GM12878 (cell line): ENCODE data around the gene KIRREL3. TPM values are rescaled to one million over a fixed set of nuclear protein-coding genes. Genes with fewer than 3 reads are reported as not detected.

ENCODE experiments used
- ATAC-seq: fragments of 200-7000 bp; cut with Tn5 transposase; 3 replicates; pipeline ENCODE4 v1.9.1; 2020; ENCODE audit warnings: mild to moderate bottlenecking, moderate library complexity
- BruUV-seq: library from RNA; stranded (reverse); fragments of 400-500 nt; replicated peaks from 2 replicates; lab custom pipeline; 2021; lab: Mats Ljungman, UMichigan
- CTCF ChIA-PET: fragments of 300-600 bp; sonication (Branson Sonifier 250); formaldehyde crosslinking; extraction: SDS; loops from one replicate; lab custom pipeline; 2021; ENCODE audit warnings: inconsistent platforms; lab: Yijun Ruan, JAX
- POLR2A ChIA-PET: fragments of 350-600 bp; formaldehyde crosslinking; extraction: SDS; loops from one replicate; lab custom pipeline; 2021; ENCODE audit warnings: inconsistent platforms; lab: Charles Lee
- RAD21 ChIA-PET: fragments of 300-600 bp; sonication (Branson Sonifier 250); formaldehyde crosslinking; loops from one replicate; lab custom pipeline; 2023; ENCODE audit warnings: antibody characterized with exemption; ENCODE audit not compliant: unreplicated experiment; lab: Charles Lee
- SMC1A ChIA-PET: fragments of 300-600 bp; sonication (Branson Sonifier 250); formaldehyde crosslinking; loops from one replicate; lab custom pipeline; 2023; ENCODE audit not compliant: unreplicated experiment, uncharacterized antibody; lab: Charles Lee
- DNase-seq: peaks from one replicate; pipeline ENCODE4 v3.0.0-alpha.2; 2011; ENCODE audit warnings: low read depth, low spot score
- FAIRE-seq: peaks from 3 replicates; lab custom pipeline; 2011; peaks lifted over from hg19 to GRCh38; lab: Jason Lieb, UNC
- H2AFZ ChIP-seq: 2 replicates; pipeline ENCODE4 v1.6.0; 2011; ENCODE audit warnings: low read depth, low read length, control low read depth; ENCODE audit not compliant: control insufficient read depth
- H3K27ac ChIP-seq: 2 replicates; pipeline ENCODE4 v1.5.1; 2011; ENCODE audit warnings: control low read depth; ENCODE audit not compliant: control insufficient read depth, insufficient read depth
- H3K27me3 ChIP-seq, 2 experiments: replicated peaks in 1 of 2; 2 replicates each; pipeline versions ENCODE4 v1.6.0 to v1.6.1; 2011; ENCODE audit warnings: low read length in 1 of 2; ENCODE audit not compliant: control insufficient read depth in 2 of 2, insufficient read depth in 2 of 2
- H3K36me3 ChIP-seq, 2 experiments: 2 replicates each; pipeline ENCODE4 v1.5.1; 2011; ENCODE audit warnings: low read length in 1 of 2; ENCODE audit not compliant: control insufficient read depth in 2 of 2, insufficient read depth in 2 of 2
- H3K4me1 ChIP-seq: 2 replicates; pipeline ENCODE4 v1.6.1; 2011; ENCODE audit warnings: mild to moderate bottlenecking, low read length, moderate library complexity, mixed read lengths; ENCODE audit not compliant: control insufficient read depth, insufficient read depth
- H3K4me2 ChIP-seq: 2 replicates; pipeline ENCODE4 v1.6.0; 2011; ENCODE audit warnings: control low read depth; ENCODE audit not compliant: control insufficient read depth, insufficient read depth
- H3K4me3 ChIP-seq: fragments of 200-600 bp; sonication (generic); 2 replicates; pipeline ENCODE4 v1.5.1; 2016
- H3K79me2 ChIP-seq: 2 replicates; pipeline ENCODE4 v1.6.0; 2011; ENCODE audit warnings: low read length; ENCODE audit not compliant: control insufficient read depth, insufficient read depth
- H3K9ac ChIP-seq: 2 replicates; pipeline ENCODE4 v1.8.0; 2011; ENCODE audit warnings: low read length, control low read depth, mixed read lengths; ENCODE audit not compliant: control insufficient read depth, insufficient read depth
- H3K9me3 ChIP-seq: replicated peaks from 3 replicates; pipeline ENCODE4 v1.5.1; 2011; ENCODE audit warnings: mild to moderate bottlenecking, low read length; ENCODE audit not compliant: control insufficient read depth, insufficient read depth
- H4K20me1 ChIP-seq: 2 replicates; pipeline ENCODE4 v1.6.0; 2011; ENCODE audit not compliant: control insufficient read depth, insufficient read depth
- BRCA1 ChIP-seq: IDR thresholded peaks from 2 replicates; pipeline ENCODE4 v1.6.1; 2011; ENCODE audit warnings: low read depth, low read length, improper control_type of control experiment
- CREB1 ChIP-seq: IDR thresholded peaks from 2 replicates; pipeline ENCODE4 v1.6.1; 2012; ENCODE audit warnings: low read depth, mild to moderate bottlenecking, inconsistent platforms
- JUND ChIP-seq: IDR thresholded peaks from 2 replicates; pipeline ENCODE4 v1.6.1; 2012; ENCODE audit warnings: low read depth, mild to moderate bottlenecking, low read length, improper control_type of control experiment, moderate library complexity
- MTA2 ChIP-seq: fragments of 450-650 bp; IDR thresholded peaks from 2 replicates; pipeline ENCODE4 v1.6.1; 2016; ENCODE audit warnings: low read depth, mild to moderate bottlenecking, moderate library complexity
- NRF1 ChIP-seq: conservative IDR thresholded peaks from 2 replicates; pipeline ENCODE4 v1.6.1; 2011; ENCODE audit warnings: mild to moderate bottlenecking, low read depth, low read length, improper control_type of control experiment
- RAD21 ChIP-seq: IDR thresholded peaks from 2 replicates; pipeline ENCODE4 v1.6.1; 2011; ENCODE audit warnings: mild to moderate bottlenecking, low read depth, low read length, moderate library complexity; ENCODE audit not compliant: insufficient read depth
- RBBP5 ChIP-seq: fragments of 200-600 bp; sonication (generic); conservative IDR thresholded peaks from 2 replicates; pipeline ENCODE4 v1.6.1; 2016
- SIN3A ChIP-seq: IDR thresholded peaks from 2 replicates; pipeline ENCODE4 v1.6.1; 2012; ENCODE audit warnings: low read depth, low read length, improper control_type of control experiment
- SIX5 ChIP-seq: IDR thresholded peaks from 2 replicates; pipeline ENCODE4 v1.6.1; 2011; ENCODE audit warnings: mild to moderate bottlenecking, low read depth, low read length, moderate library complexity; ENCODE audit not compliant: severe bottlenecking
- SMARCA5 ChIP-seq: fragments of 450-650 bp; IDR thresholded peaks from 2 replicates; pipeline ENCODE4 v1.6.1; 2017; ENCODE audit warnings: mild to moderate bottlenecking
- ZNF217 ChIP-seq: fragments of 450-650 bp; IDR thresholded peaks from 2 replicates; pipeline ENCODE4 v1.6.1; 2017; ENCODE audit warnings: antibody characterized with exemption, mild to moderate bottlenecking
- WGBS: methylation state at CpG from one replicate; pipeline ENCODE4 v1.1.6; 2016; ENCODE audit warnings: low lambda C conversion rate; ENCODE audit not compliant: insufficient replicate concordance, insufficient coverage; ENCODE audit errors: missing lambda C conversion rate; 5-methylcytosine and 5-hydroxymethylcytosine counted together
- in situ Hi-C: fragments of 300-500 bp; cut with MboI; formaldehyde crosslinking; loops from 9 replicates; pipeline ENCODE4 v1.14.3; 2018; ENCODE audit warnings: mixed read lengths
- intact Hi-C: fragments of 100-400 bp; cut with micrococcal nuclease; formaldehyde crosslinking; loops from one replicate; pipeline ENCODE4 v1.14.2; 2022; ENCODE audit not compliant: unreplicated experiment
- polyA plus RNA-seq, 11 experiments: library from polyadenylated mRNA; depleted of rRNA in 4 of 11; unstranded in 6 of 11; stranded (reverse) in 5 of 11; fragments of >200 nt; fragmentation: Nextera tagmentation in 4 of 11; fragmentation: Illumina TruSeq in 1 of 11; extraction: Ambion mirVana in 4 of 11; extraction: Trizol in 1 of 11; gene quantifications; 1 replicate in 1 of 11; 2 replicates in 10 of 11; pipeline versions ENCODE4 v1.2.1 to v1.2.3, GENCODE V29; 2011 to 2016; ENCODE audit warnings: inconsistent platforms in 2 of 11, missing spikeins in 2 of 11, low read depth in 1 of 11
- total RNA-seq, 4 experiments: library from RNA; depleted of rRNA in 3 of 4; stranded (reverse); fragments of >200 nt in 3 of 4; fragmentation: Illumina TruSeq in 1 of 4; extraction: Trizol in 1 of 4; gene quantifications; 2 replicates each; pipeline versions ENCODE4 v1.2.1 to v1.2.3, GENCODE V29; 2013 to 2021
- TF ChIP-seq, protein P1 (sequence below): fragments of 450-650 bp; formaldehyde crosslinking; IDR thresholded peaks from 2 replicates; pipeline ENCODE4 v1.4.0; 2022; ENCODE audit warnings: mild to moderate bottlenecking, moderate library complexity

Gene KIRREL3
- total and polyA plus RNA-seq, 10 of the 15 experiments (the other 5 are each of a cell fraction or from before 2014, with no cell fraction given): under 0.01 TPM; not detected in 9

DNA sequence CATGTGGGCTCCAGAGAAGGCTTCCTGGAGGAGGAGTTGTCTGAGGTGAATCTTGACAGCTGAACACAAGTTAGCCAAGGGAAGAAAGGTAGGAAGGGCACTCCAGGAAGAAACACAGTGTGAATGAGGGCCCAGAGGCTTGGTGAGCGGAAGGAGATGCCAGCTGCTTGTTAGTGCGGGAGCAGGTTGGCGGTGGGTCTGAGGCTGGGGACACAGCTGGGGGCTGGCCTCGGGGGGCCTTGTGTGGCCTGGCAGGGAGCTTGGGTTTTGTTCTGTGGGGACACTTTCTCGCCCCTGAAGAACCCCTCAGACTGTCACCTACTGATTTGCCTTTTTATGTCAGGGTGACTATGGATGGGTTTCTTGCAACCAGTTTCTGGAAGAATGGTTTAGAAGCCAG lies 485.1 kb downstream of the KIRREL3 start:
- no peaks in the 10 kb centered on the region for H3K79me2 ChIP-seq
- in situ Hi-C loops: no loop called here
- H4K20me1 ChIP-seq: no peaks in the 10 kb centered on the region
- H3K27me3 ChIP-seq: peaks cover 3 to 7% of the 10 kb centered on the region in 2 experiments
- RAD21 ChIA-PET: no interaction called here
- no peak overlapping the region for H3K27ac ChIP-seq
- CTCF ChIA-PET: no interaction called here
- no peak overlapping the region for H3K9ac ChIP-seq
- BruUV-seq: no TSS peak
- 42% methylated on average over 5 of the region's 5 CpGs for WGBS
- no peak for ATAC-seq
- SMC1A ChIA-PET: interaction anchor here (0.7 kb wide), 1 partner anchor 30 kb away, joined by 3 read pairs; no protein-coding TSS in a partner anchor
- no peak for DNase-seq
- no peaks in the 10 kb centered on the region for H3K9me3 ChIP-seq
- no peak overlapping the region for H2AFZ ChIP-seq
- H3K4me1 ChIP-seq: no peaks in the 10 kb centered on the region
- TF ChIP-seq ZNF217 (no peak), MTA2 (no peak)
- TF ChIP-seq, all 136 proteins: peak for 0
- FAIRE-seq: no peak
- no peak overlapping the region for H3K4me2 ChIP-seq
- no peak overlapping the region for H3K4me3 ChIP-seq
- H3K36me3 ChIP-seq: no peaks in the 10 kb centered on the region
- POLR2A ChIA-PET: no interaction called here
- intact Hi-C loops: no loop called here

DNA sequence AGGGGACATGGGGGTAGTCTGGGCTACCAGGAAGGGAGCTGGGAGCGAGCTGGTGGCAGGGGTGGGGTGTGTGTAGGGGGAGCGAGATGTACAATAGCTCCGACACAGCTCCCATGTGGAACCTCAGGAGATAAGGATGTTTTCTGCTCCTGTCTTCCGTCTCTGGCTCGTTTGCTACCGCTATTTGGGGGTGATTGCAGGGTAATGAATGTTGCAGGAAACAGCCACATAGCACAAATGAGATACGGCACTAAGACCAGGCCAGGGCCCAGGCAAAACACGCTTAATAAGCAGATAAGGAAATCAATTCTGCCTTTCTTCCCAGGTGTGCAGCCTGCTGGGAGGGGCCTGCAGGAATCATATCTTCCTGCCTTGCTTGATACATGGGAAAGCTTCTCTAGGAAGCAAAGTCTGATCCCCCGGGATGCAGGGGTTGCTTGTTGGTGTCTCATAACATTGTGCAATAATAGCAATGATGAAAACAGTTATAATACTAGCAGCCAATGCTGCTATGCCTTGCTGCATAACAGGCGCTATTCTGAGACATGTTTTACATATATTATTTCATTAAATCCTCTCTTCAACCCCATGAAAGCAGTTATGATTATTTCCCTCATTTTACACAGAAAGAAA lies 486.4 kb downstream of the KIRREL3 start:
- CTCF ChIA-PET: interaction anchor here (1.1 to 1.8 kb wide), 2 partner anchors 13 to 33 kb away, joined by 3 to 5 read pairs; no protein-coding TSS in a partner anchor
- DNase-seq: no peak
- Histone ChIP-seq H3K36me3 (no peaks in the 10 kb centered on the region), H3K4me2 (no peak overlapping the region), H3K27ac (no peak overlapping the region), H3K9ac (no peak overlapping the region), H3K4me3 (no peak overlapping the region), H2AFZ (no peak overlapping the region), H3K27me3 (peaks cover 3 to 7% of the 10 kb centered on the region in 2 experiments), H4K20me1 (no peaks in the 10 kb centered on the region), H3K79me2 (no peaks in the 10 kb centered on the region), H3K4me1 (no peaks in the 10 kb centered on the region), H3K9me3 (no peaks in the 10 kb centered on the region)
- no TSS peak for BruUV-seq
- WGBS: 16% methylated on average over 10 of the region's 10 CpGs
- no peak for TF ChIP-seq JUND
- no peak for TF ChIP-seq RBBP5
- TF ChIP-seq SIN3A: no peak
- TF ChIP-seq BRCA1: no peak
- TF ChIP-seq, protein P1, sequence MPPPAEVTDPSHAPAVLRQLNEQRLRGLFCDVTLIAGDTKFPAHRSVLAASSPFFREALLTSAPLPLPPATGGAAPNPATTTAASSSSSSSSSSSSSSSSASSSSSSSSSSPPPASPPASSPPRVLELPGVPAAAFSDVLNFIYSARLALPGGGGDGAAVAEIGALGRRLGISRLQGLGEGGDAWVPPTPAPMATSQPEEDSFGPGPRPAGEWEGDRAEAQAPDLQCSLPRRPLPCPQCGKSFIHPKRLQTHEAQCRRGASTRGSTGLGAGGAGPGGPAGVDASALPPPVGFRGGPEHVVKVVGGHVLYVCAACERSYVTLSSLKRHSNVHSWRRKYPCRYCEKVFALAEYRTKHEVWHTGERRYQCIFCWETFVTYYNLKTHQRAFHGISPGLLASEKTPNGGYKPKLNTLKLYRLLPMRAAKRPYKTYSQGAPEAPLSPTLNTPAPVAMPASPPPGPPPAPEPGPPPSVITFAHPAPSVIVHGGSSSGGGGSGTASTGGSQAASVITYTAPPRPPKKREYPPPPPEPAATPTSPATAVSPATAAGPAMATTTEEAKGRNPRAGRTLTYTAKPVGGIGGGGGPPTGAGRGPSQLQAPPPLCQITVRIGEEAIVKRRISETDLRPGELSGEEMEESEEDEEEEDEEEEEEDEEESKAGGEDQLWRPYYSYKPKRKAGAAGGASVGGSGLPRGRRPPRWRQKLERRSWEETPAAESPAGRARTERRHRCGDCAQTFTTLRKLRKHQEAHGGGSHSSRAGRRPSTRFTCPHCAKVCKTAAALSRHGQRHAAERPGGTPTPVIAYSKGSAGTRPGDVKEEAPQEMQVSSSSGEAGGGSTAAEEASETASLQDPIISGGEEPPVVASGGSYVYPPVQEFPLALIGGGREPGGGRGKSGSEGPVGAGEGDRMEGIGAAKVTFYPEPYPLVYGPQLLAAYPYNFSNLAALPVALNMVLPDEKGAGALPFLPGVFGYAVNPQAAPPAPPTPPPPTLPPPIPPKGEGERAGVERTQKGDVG (CRISPR knock-in tag): no peak
- TF ChIP-seq NRF1: no peak
- no peak for TF ChIP-seq SIX5
- no peak for TF ChIP-seq CREB1
- no peak for TF ChIP-seq RAD21
- no peak for TF ChIP-seq SMARCA5
- POLR2A ChIA-PET: no interaction called here
- no peak for FAIRE-seq
- ATAC-seq: no peak
- SMC1A ChIA-PET: no interaction called here
- intact Hi-C loops (no loop called here), in situ Hi-C loops (no loop called here)
- RAD21 ChIA-PET: no interaction called here
